ENCODE measurements around the gene ESAM. TPM values are rescaled to one million over a fixed set of nuclear protein-coding genes. Genes with fewer than 3 reads are reported as not detected.

The ESAM gene
- polyA plus RNA-seq, 1 of the 3 experiments (the other 2 are of a cell fraction): 1.3 TPM

DNA sequence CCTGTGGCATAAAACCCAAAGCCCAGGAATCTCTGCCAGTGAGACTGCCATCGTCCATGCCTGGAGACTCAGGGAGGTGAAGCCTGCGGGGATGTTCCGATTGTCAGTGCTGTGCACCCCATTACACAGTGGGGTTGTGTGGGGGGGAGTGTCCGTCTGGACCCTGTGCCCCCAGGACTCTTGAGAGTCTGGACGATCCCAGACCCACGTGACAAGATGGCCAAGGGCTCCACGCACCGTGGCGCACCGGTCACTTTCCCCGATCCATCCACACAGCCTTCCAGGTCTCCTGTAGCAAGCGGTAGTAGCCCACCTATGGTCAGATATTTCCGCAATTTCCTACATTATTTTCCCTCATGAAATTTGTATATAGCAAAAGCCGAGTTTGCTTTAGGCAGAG is 43.3 kb downstream of the ESAM start:
- no peaks in the 10 kb centered on the region for H3F3A ChIP-seq (replicated peaks; ENCODE audit: insufficient read depth)
- no peaks in the 10 kb centered on the region for H4K20me1 ChIP-seq (ENCODE audit: insufficient read depth)
- no peak overlapping the region for H3K4me2 ChIP-seq
- no peak overlapping the region for H3K27ac ChIP-seq (ENCODE audit: low read depth in 2 of 2, low read length in 1 of 2)
- ChIA-PET POLR2A (no interaction called here), CTCF (interaction anchor here (1.1 kb wide), 1 partner anchor 710 kb away, joined by 3 read pairs; no protein-coding TSS in a partner anchor)
- TF ChIP-seq POLR2AphosphoS5 (IDR thresholded peaks at IDR 0.05; ENCODE audit: low read depth, low read length) (no peak), GATA2 (CRISPR knock-in tag; IDR thresholded peaks at IDR 0.05) (no peak), YY1 (IDR thresholded peaks at IDR 0.05; ENCODE audit: low read depth) (no peak), RCOR1 (IDR thresholded peaks at IDR 0.05; ENCODE audit: low read length) (no peak), TEAD4 (IDR thresholded peaks at IDR 0.05; ENCODE audit: borderline replicate concordance, insufficient read depth) (no peak), NFIC (IDR thresholded peaks at IDR 0.05; ENCODE audit: borderline replicate concordance) (no peak), EP300 (IDR thresholded peaks at IDR 0.05; ENCODE audit: borderline replicate concordance in 1 of 2, low read depth in 1 of 2, low read length in 1 of 2) (no peak), ELF1 (IDR thresholded peaks at IDR 0.05) (no peak)
- no peaks in the 10 kb centered on the region for H3K36me3 ChIP-seq (replicated peaks in 1 of 2; ENCODE audit: control insufficient read depth in 1 of 2, insufficient read depth in 2 of 2, low read length in 1 of 2)
- no peak overlapping the region for H3K4me3 ChIP-seq (ENCODE audit: low read depth in 2 of 2, low read length in 1 of 2)
- H3K79me2 ChIP-seq (ENCODE audit: insufficient read depth): no peaks in the 10 kb centered on the region
- H3K4me1 ChIP-seq (ENCODE audit: control insufficient read depth in 1 of 2, insufficient read depth in 2 of 2, low read depth in 1 of 2, low read length in 1 of 2): peaks cover 11% of the 10 kb centered on the region in 2 experiments; a peak in 2 of 4 replicates
- H3K9ac ChIP-seq: no peak overlapping the region
- WGBS (ENCODE audit: low lambda C conversion rate): 92% methylated on average over 3 of the region's 14 CpGs
- H2AFZ ChIP-seq (ENCODE audit: low read depth): no peak overlapping the region
- no peak for DNase-seq
- no peaks in the 10 kb centered on the region for H3K9me2 ChIP-seq
- H3K9me3 ChIP-seq: no peaks in the 10 kb centered on the region
- H3K27me3 ChIP-seq (ENCODE audit: insufficient read depth): no peaks in the 10 kb centered on the region

DNA sequence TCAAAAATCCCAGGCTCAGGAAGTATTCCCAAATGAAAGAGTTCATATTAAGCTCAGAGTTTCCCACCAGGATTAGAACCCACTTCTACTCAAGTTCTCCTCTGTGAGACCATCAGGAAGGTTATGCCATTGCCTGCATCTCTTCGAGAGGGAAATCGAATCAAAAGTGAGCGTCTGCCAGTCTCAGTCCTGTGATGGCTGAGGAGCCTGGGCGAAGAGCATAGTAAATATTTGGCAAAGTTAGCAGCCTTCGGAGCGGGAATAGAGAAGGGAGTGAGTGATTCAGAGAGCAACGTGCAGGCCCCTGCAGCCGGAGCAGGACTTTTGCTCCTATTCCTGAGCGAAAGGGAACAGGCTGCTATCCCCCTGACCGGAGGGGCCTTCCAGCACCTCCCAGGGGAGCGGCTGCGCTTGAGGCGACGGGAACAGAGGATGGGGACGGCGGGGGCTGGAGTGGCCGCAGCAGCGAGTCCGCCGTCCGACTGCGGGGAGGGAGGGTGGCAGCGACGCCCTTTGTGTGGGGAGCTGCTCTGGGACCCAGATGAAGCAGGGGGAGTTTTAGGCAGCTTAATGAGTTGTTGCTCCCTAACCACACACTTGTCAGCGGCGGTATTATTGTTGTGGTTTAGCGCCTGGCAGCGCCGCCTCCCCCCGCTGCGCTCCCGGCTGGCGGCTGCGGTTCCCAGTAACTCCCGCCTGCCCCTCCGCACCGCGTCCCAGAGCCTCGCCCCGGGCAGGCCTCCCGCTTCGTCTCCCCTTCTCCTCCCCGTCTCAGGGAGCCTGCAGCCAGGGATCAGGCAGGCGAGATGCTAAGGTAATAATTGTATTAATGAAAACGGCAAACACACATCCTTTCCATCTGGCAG is 44.1 kb downstream of the ESAM start:
- Histone ChIP-seq H3K27ac (ENCODE audit: low read depth in 2 of 2, low read length in 1 of 2) (no peak overlapping the region), H3K9ac (no peak overlapping the region), H4K20me1 (ENCODE audit: insufficient read depth) (no peaks in the 10 kb centered on the region), H3K4me1 (ENCODE audit: control insufficient read depth in 1 of 2, insufficient read depth in 2 of 2, low read depth in 1 of 2, low read length in 1 of 2) (peaks cover 11% of the 10 kb centered on the region in 2 experiments; a peak in 2 of 4 replicates), H3K4me3 (ENCODE audit: low read depth in 2 of 2, low read length in 1 of 2) (peak overlapping the region in 1 of 2 experiments; percentile 42; a peak in 2 of 4 replicates), H3K27me3 (ENCODE audit: insufficient read depth) (no peaks in the 10 kb centered on the region), H3K9me3 (no peaks in the 10 kb centered on the region), H3K36me3 (replicated peaks in 1 of 2; ENCODE audit: control insufficient read depth in 1 of 2, insufficient read depth in 2 of 2, low read length in 1 of 2) (no peaks in the 10 kb centered on the region), H3K4me2 (peak overlapping the region; percentile 68), H3K9me2 (no peaks in the 10 kb centered on the region), H3K79me2 (ENCODE audit: insufficient read depth) (no peaks in the 10 kb centered on the region), H3F3A (replicated peaks; ENCODE audit: insufficient read depth) (no peaks in the 10 kb centered on the region), H2AFZ (ENCODE audit: low read depth) (peak overlapping the region; percentile 67; the same call in 1 of the 2 replicates)
- DNase-seq: peak; percentile 79
- CTCF ChIA-PET: interaction anchor here (0.9 to 1.7 kb wide), 6 partner anchors 16 to 119 kb away, joined by 3 to 8 read pairs (median 4); no protein-coding TSS in a partner anchor
- POLR2A ChIA-PET: interaction anchor here (0.5 kb wide), 1 partner anchor 850 kb away, joined by 4 read pairs; no protein-coding TSS in a partner anchor
- 15% methylated on average over 39 of the region's 45 CpGs for WGBS (ENCODE audit: low lambda C conversion rate)
- TF ChIP-seq GATA2 (CRISPR knock-in tag; IDR thresholded peaks at IDR 0.05) (no peak), NFIC (IDR thresholded peaks at IDR 0.05; ENCODE audit: borderline replicate concordance) (no peak), FOXJ3 (CRISPR knock-in tag; IDR thresholded peaks at IDR 0.05) (no peak), MEF2A (IDR thresholded peaks at IDR 0.05; ENCODE audit: borderline replicate concordance, low read depth) (no peak), RCOR1 (IDR thresholded peaks at IDR 0.05; ENCODE audit: low read length) (no peak), JUND (IDR thresholded peaks at IDR 0.05) (no peak), RAD21 (IDR thresholded peaks at IDR 0.05; ENCODE audit: low read length) (no peak), FOXM1 (IDR thresholded peaks at IDR 0.05; ENCODE audit: low read depth) (no peak), MXI1 (IDR thresholded peaks at IDR 0.05; ENCODE audit: low read depth, low read length) (no peak), ELF1 (IDR thresholded peaks at IDR 0.05) (no peak), FOSL2 (IDR thresholded peaks at IDR 0.05; ENCODE audit: borderline replicate concordance, low read depth) (no peak), TCF12 (IDR thresholded peaks at IDR 0.05) (no peak), RFX5 (IDR thresholded peaks at IDR 0.05; ENCODE audit: low read length) (no peak), CHD2 (IDR thresholded peaks at IDR 0.05; ENCODE audit: low read length, partially characterized antibody) (no peak), TAF1 (IDR thresholded peaks at IDR 0.05; ENCODE audit: borderline replicate concordance, low read depth, low read length) (no peak), NRF1 (IDR thresholded peaks at IDR 0.05; ENCODE audit: low read depth, low read length) (no peak)
- TF ChIP-seq, protein P1, sequence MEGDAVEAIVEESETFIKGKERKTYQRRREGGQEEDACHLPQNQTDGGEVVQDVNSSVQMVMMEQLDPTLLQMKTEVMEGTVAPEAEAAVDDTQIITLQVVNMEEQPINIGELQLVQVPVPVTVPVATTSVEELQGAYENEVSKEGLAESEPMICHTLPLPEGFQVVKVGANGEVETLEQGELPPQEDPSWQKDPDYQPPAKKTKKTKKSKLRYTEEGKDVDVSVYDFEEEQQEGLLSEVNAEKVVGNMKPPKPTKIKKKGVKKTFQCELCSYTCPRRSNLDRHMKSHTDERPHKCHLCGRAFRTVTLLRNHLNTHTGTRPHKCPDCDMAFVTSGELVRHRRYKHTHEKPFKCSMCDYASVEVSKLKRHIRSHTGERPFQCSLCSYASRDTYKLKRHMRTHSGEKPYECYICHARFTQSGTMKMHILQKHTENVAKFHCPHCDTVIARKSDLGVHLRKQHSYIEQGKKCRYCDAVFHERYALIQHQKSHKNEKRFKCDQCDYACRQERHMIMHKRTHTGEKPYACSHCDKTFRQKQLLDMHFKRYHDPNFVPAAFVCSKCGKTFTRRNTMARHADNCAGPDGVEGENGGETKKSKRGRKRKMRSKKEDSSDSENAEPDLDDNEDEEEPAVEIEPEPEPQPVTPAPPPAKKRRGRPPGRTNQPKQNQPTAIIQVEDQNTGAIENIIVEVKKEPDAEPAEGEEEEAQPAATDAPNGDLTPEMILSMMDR (IDR thresholded peaks at IDR 0.05): no peak
- TF ChIP-seq, protein P2, sequence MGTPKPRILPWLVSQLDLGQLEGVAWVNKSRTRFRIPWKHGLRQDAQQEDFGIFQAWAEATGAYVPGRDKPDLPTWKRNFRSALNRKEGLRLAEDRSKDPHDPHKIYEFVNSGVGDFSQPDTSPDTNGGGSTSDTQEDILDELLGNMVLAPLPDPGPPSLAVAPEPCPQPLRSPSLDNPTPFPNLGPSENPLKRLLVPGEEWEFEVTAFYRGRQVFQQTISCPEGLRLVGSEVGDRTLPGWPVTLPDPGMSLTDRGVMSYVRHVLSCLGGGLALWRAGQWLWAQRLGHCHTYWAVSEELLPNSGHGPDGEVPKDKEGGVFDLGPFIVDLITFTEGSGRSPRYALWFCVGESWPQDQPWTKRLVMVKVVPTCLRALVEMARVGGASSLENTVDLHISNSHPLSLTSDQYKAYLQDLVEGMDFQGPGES (IDR thresholded peaks at IDR 0.05; ENCODE audit: low read depth, low read length): no peak
- TF ChIP-seq, protein P3, sequence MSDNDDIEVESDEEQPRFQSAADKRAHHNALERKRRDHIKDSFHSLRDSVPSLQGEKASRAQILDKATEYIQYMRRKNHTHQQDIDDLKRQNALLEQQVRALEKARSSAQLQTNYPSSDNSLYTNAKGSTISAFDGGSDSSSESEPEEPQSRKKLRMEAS (IDR thresholded peaks at IDR 0.05; ENCODE audit: low read depth): no peak
